Activated CD4-positive, alpha-beta T cell treated with anti-CD3 and anti-CD28 coated beads, Interleukin-2, amount 50 U/mL, for 24 hours (primary cell): ENCODE results near the gene SNAP29.
"Not testable (repeated sequence)": the region's sequence is repeated elsewhere in the genome, so short reads cannot be mapped to it uniquely, and the experiment has no call there.

Experiments
- DNase-seq, 2 donors: peaks; one replicate each; pipeline ENCODE4 v3.0.0-alpha.2; 2020; ENCODE audit warnings: low read depth in 1 of 2, low spot score in 1 of 2

The SNAP29 gene

DNA sequence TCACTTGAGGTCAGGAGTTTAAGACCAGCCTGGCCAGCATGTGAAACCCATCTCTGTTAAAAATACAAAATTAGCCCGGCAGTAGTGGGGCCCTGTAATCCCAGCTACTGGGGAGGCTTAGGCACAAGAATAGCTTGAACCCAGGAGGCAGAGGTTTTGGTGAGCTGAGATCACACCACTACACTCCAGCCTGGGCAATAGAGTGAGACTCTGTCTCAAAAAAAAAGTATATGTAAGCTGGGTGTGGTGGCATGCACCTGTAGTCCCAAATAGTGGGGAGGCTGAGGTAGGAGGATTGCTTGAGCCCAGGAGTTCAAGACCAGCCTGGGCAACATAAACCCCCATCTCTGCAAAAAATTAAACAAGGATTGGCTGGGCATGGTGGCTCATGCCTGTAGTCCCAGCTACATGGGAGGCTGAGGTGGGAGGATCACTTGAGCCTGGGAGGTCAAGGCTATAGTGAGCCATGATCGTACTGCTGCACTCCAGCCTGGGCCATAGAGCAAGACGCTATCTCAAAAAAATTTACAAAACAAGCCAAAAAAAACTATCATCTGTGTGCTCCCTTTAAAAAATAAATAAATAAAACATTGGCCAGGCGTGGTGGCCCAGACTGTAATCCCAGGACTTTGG, 69.2 kb downstream of the SNAP29 start:
- DNase-seq: no peak

DNA sequence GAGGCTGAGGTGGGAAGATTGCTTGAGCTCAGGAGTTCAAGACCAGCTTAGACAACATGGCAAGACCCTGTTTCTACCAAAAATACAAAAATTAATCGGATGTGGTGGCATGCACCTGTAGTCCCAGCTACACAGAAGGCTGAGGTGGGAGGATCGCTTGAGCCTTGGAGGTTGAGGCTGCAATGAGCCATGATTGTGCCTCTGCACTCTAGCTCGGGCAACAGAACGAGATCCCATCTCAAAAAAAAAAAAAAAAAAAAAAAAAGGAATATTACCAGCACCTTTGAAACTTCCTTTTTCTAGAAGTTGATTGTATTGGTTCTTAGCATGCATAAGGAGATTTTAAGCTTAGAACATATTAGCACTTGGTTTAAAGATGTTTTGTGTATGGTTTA, 69.8 kb downstream of the SNAP29 start:
- DNase-seq: no peak

DNA sequence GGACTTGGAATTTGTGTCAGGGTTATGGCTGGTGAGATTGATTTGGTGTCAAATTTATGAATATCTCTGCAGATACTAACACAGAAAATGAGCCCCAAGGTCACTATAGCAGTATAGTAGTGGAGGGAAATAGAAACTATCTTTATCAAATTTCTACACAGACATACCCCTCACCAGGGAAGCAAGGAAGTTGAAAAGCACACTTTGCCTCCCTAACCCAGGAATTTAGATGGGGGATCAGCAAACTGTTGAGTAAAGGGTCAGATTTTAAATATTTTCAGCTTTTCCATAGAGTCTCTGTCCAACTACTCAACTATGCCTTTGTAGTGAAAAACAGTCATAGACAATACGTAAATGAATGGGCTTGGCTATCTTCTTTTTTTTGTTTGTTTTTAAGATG, 71.2 kb downstream of the SNAP29 start:
- no peak for DNase-seq

DNA sequence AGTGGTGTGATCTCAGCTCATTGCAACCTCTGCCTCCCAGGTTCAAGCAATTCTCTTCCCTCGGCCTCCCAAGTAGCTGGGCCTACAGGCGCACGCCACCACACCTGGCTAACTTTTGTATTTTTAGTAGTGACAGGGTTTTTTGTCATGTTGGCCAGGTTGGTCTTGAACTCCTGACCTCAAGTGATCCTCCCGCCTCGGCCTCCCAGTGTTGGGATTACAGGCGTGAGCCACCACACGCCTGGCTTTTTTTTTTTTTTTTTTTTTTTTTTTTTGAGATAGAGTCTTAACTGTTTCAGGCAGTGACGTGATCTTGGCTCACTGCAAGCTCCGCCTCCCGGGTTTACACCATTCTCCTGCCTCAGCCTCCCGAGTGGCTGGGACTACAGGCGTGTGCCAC, 71.6 kb downstream of the SNAP29 start:
- DNase-seq: not testable (repeated sequence)

DNA sequence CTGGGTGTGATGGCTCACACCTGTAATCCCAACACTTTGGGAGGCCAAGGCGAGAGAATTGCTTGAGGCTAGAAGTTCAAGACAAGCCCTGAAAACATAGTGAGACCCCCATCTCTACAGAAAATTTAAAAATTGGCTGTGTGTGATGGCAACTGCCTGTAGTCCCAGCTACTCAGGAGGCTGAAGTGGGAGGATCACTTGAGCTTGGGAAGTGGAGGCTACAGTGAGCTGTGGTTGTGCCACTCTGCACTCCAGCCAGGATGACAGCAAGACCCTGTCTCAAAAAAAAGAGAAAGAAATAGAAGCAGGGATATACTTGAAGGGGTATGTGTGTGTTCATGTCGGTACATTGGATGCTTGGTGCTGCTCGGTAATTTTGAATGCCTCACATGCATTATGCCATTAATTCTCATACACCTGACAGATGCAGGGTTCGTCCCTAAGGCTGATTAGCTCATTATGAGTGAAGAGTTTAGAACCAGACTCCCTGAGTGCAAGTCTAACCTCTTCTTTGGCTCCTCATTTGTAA, 72.4 kb downstream of the SNAP29 start:
- DNase-seq: no peak

DNA sequence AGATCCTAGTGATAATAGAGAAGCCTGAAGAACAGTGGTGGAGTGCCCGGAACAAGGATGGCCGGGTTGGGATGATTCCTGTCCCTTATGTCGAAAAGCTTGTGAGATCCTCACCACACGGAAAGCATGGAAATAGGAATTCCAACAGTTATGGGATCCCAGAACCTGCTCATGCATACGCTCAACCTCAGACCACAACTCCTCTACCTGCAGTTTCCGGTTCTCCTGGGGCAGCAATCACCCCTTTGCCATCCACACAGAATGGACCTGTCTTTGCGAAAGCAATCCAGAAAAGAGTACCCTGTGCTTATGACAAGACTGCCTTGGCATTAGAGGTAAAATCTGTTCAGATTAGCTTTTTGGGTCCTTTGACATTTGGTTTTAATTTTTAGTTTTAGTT, 75.1 kb downstream of the SNAP29 start:
- no peak for DNase-seq

GRCh38 chr22:20935049-20935448, 76.2 kb downstream of the SNAP29 start:
- DNase-seq: not testable (repeated sequence)

- DNase-seq: not testable (repeated sequence)
Measured at GRCh38 chr22:20935780-20936539, 77.2 kb downstream of the SNAP29 start.

GRCh38 chr22:20937031-20937793, 78.4 kb downstream of the SNAP29 start:
- DNase-seq: no peak

DNA sequence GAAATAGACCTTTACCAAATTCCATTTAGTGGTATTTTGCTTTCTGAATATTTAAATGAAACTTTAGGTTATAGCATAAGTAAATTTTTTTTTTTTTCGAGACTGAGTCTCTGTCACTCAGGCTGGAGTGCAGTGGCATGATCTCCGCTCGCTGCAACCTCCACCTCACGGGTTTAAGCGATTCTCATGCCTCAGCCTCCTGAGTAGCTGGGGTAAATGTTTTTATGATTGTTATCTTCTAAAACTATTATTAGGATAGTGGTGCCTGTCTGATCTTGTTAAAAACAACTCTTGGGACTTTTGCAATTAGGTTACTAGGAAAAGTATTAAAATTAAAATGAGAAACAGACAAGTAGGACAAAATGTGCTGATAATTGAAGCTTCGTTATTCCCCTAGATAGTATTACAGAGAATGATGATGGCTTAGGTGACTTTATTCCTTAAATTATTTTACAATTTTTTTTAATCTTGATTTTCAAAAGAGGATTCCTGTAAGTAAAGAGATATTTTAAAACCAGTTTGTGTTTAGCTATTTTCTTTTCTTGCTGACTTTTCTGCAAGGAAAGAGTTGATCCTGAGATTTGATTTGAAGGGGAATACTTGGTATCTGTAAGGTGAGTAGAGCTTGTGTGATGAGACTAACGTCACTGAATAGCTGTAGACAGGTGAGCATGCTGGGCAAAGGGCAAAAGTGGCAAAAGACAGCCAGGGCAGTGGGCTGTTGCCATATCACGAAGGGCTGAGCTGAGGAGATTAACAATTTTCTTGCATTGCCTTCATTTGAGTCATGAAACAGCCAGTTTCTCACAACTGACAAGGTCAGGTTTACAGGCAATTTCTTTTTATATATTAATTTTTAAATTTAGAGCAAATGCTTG, 79.2 kb downstream of the SNAP29 start:
- no peak for DNase-seq

- DNase-seq: not testable (repeated sequence)
Measured at GRCh38 chr22:20939457-20940185, 80.8 kb downstream of the SNAP29 start.

DNA sequence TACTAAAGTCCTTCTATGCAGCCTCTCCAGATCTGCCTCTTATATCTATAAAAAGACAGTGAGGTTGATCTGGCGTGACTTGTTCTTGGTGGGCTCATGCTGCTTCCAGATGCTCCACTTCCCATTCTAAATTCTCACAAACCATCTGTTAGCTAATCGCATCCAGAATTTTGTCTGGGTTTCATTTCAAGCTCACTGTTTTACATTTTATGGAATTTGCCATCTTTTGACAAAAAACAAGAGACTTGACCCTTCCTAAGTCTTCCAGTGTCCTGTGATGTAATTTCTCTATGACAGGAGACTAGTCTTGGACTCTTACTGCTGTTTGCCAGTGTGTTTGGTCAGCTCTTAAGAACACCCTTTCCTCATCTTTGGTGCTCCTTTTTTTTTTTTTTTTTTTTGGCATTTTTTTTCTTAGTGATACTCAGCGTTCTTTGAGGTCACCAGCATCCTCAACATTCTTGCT, 81.4 kb downstream of the SNAP29 start:
- DNase-seq: no peak
